ENCODE results near the gene ARHGEF7.

ARHGEF7 gene

GRCh38 chr13:111114362-111115060, 599 bp upstream of the ARHGEF7 start:
- Histone ChIP-seq H3K4me2 (ENCODE audit: low read length) (peak overlapping the region; percentile 62), H3K79me2 (ENCODE audit: insufficient read depth, low read length) (no peaks in the 10 kb centered on the region), H3F3A (ENCODE audit: insufficient read depth, low read length) (no peaks in the 10 kb centered on the region), H3K27ac (ENCODE audit: low read depth, low read length, poor library complexity, severe bottlenecking) (no peak overlapping the region), H3K9me3 (ENCODE audit: low read length) (no peaks in the 10 kb centered on the region), H3K36me3 (ENCODE audit: insufficient read depth, low read length) (no peaks in the 10 kb centered on the region), H4K20me1 (ENCODE audit: insufficient read depth, low read length) (no peaks in the 10 kb centered on the region), H3K9ac (ENCODE audit: low read length) (no peak overlapping the region), H3K4me1 (ENCODE audit: insufficient read depth, low read length, severe bottlenecking) (peaks cover 5% of the 10 kb centered on the region), H3K4me3 (ENCODE audit: low read depth, low read length, poor library complexity, severe bottlenecking) (peak overlapping the region; percentile 52), H3K27me3 (ENCODE audit: insufficient read depth, low read length) (peaks cover 17% of the 10 kb centered on the region), H3K9me2 (ENCODE audit: low read depth, low read length) (no peaks in the 10 kb centered on the region), H2AFZ (ENCODE audit: low read length) (no peak overlapping the region)
- TF ChIP-seq EZH2 (IDR thresholded peaks at IDR 0.05; ENCODE audit: borderline replicate concordance, low read length) (0 out of 2 replicates have a peak, but pooled peaks have one; percentile 64), CTCF (IDR thresholded peaks at IDR 0.05; ENCODE audit: low read length) (no peak)

- no peak overlapping the region for H3K4me2 ChIP-seq (ENCODE audit: low read length)
- H3K27ac ChIP-seq (ENCODE audit: low read depth, low read length, poor library complexity, severe bottlenecking) = no peak overlapping the region
Observed at GRCh38 chr13:111115965-111116521, 933 bp downstream of the ARHGEF7 start.

GRCh38 chr13:111116856-111117255, 1.7 kb downstream of the ARHGEF7 start:
- H3K9me2 ChIP-seq (ENCODE audit: low read depth, low read length) = no peaks in the 10 kb centered on the region
- TF ChIP-seq CTCF (IDR thresholded peaks at IDR 0.05; ENCODE audit: low read length) (no peak), EZH2 (IDR thresholded peaks at IDR 0.05; ENCODE audit: borderline replicate concordance, low read length) (no peak)
- no peak overlapping the region for H3K27ac ChIP-seq (ENCODE audit: low read depth, low read length, poor library complexity, severe bottlenecking)
- H4K20me1 ChIP-seq (ENCODE audit: insufficient read depth, low read length) = no peaks in the 10 kb centered on the region
- no peaks in the 10 kb centered on the region for H3K9me3 ChIP-seq (ENCODE audit: low read length)
- H3K4me2 ChIP-seq (ENCODE audit: low read length) = no peak overlapping the region
- H3F3A ChIP-seq (ENCODE audit: insufficient read depth, low read length) = no peaks in the 10 kb centered on the region
- no peak overlapping the region for H3K4me3 ChIP-seq (ENCODE audit: low read depth, low read length, poor library complexity, severe bottlenecking)
- H3K36me3 ChIP-seq (ENCODE audit: insufficient read depth, low read length) = no peaks in the 10 kb centered on the region
- peaks cover 5% of the 10 kb centered on the region for H3K4me1 ChIP-seq (ENCODE audit: insufficient read depth, low read length, severe bottlenecking)
- H3K27me3 ChIP-seq (ENCODE audit: insufficient read depth, low read length) = peaks cover 12% of the 10 kb centered on the region
- H3K79me2 ChIP-seq (ENCODE audit: insufficient read depth, low read length) = no peaks in the 10 kb centered on the region
- no peak overlapping the region for H3K9ac ChIP-seq (ENCODE audit: low read length)
- H2AFZ ChIP-seq (ENCODE audit: low read length) = no peak overlapping the region

More at GRCh38 chr13:111115965-111116521, 933 bp downstream of the ARHGEF7 start:
- no peak overlapping the region for H3K4me3 ChIP-seq (ENCODE audit: low read depth, low read length, poor library complexity, severe bottlenecking)
- no peaks in the 10 kb centered on the region for H3K36me3 ChIP-seq (ENCODE audit: insufficient read depth, low read length)
- peaks cover 17% of the 10 kb centered on the region for H3K27me3 ChIP-seq (ENCODE audit: insufficient read depth, low read length)
- no peaks in the 10 kb centered on the region for H4K20me1 ChIP-seq (ENCODE audit: insufficient read depth, low read length)
- H2AFZ ChIP-seq (ENCODE audit: low read length) = no peak overlapping the region
- TF ChIP-seq EZH2 (IDR thresholded peaks at IDR 0.05; ENCODE audit: borderline replicate concordance, low read length) = peak; percentile 98; the same call in 1 of the 2 replicates
- no peak for TF ChIP-seq CTCF (IDR thresholded peaks at IDR 0.05; ENCODE audit: low read length)
- H3K4me1 ChIP-seq (ENCODE audit: insufficient read depth, low read length, severe bottlenecking) = peaks cover 5% of the 10 kb centered on the region
- H3K9me2 ChIP-seq (ENCODE audit: low read depth, low read length) = no peaks in the 10 kb centered on the region
- no peak overlapping the region for H3K9ac ChIP-seq (ENCODE audit: low read length)
- H3K79me2 ChIP-seq (ENCODE audit: insufficient read depth, low read length) = no peaks in the 10 kb centered on the region
- no peaks in the 10 kb centered on the region for H3K9me3 ChIP-seq (ENCODE audit: low read length)
- H3F3A ChIP-seq (ENCODE audit: insufficient read depth, low read length) = no peaks in the 10 kb centered on the region
